GM12892 (cell line): Measurements from ENCODE around the gene NSDHL.

ENCODE experiments used
- POLR2A ChIP-seq: IDR thresholded peaks from 2 replicates; pipeline ENCODE4 v1.6.1; 2011; ENCODE audit warnings: low read depth, low read length, control low read depth
- POLR2AphosphoS5 ChIP-seq: IDR thresholded peaks from 2 replicates; pipeline ENCODE4 v1.6.1; 2011; ENCODE audit warnings: low read depth, low read length, control low read depth
- TAF1 ChIP-seq: IDR thresholded peaks from 2 replicates; pipeline ENCODE4 v1.6.1; 2011; ENCODE audit warnings: low read depth, mild to moderate bottlenecking, control low read depth, low read length, borderline replicate concordance

GRCh38 chrX:152873361-152873760 is 42.5 kb downstream of the NSDHL start:
- TF ChIP-seq POLR2A (no peak), POLR2AphosphoS5 (no peak), TAF1 (no peak)
